VCaP (cell line): Measurements from ENCODE around the gene BANF2.

ENCODE experiments used
- H3K27ac ChIP-seq: fragments of 450-650 bp; 2 replicates; pipeline ENCODE4 v1.5.1; 2017
- CTCF ChIP-seq: fragments of 450-650 bp; conservative IDR thresholded peaks from 2 replicates; pipeline ENCODE4 v1.5.1; 2017; ENCODE audit warnings: mild to moderate bottlenecking, moderate library complexity

BANF2 gene

DNA sequence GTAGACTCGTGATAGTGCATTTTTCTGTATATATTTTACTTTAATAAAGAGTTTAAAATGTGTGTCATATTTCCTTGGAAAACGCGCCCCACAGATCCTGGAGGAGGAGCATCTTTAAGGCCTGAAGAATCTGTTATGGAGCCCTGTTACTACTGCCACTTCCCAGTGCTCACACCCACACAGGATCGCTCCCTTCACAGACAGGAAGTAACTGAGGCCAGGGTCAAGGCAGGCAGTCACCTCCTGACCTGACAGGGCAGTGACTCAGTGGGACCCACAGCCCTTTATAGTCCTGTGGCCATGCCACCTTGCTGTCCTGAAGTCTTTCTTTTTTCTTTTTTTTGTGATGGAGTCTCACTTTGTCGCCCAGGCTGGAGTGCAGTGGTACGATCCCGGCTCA is 26.7 kb upstream of the BANF2 start:
- TF ChIP-seq CTCF = no peak
- H3K27ac ChIP-seq = no peak overlapping the region

DNA sequence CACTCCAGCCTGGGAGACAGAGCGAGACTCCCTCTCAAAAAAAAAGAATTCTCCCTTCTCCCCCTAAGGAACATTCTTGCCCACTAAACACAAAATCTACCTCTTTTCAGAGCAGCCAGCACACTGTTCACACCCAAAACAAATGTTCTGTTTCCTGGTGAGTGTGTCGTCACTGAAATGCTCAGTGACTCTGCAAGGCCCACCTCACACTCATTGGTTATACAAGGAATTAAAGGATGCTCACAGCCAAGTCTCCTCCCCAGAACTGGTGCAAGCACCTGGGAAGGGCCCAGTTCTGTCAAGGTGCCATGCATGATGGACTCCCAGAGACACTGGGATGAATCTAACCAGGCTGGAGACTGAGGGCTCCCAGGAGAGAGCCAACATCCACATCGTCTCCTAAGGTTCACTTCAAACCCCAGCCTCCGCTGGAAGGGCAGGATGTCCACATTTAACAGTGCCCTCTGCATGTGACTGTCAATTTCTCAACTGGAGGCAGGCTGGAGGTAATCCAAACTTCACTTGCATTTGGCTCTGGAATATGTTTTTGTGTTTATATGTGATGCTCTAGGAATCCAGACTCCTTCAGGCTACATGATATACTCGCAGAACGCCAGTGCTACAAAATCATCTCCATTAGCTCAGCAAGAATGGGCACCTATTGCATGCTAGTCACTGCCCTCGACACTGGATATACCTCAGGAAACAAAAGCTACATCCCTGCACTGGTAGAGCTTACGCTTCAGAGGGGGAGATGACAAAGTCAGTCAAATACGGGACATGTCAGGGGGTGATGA is 24.8 kb upstream of the BANF2 start:
- no peak overlapping the region for H3K27ac ChIP-seq
- no peak for TF ChIP-seq CTCF

GRCh38 chr20:17675519-17676377 is 24.0 kb upstream of the BANF2 start:
- no peak overlapping the region for H3K27ac ChIP-seq
- TF ChIP-seq CTCF = no peak

DNA sequence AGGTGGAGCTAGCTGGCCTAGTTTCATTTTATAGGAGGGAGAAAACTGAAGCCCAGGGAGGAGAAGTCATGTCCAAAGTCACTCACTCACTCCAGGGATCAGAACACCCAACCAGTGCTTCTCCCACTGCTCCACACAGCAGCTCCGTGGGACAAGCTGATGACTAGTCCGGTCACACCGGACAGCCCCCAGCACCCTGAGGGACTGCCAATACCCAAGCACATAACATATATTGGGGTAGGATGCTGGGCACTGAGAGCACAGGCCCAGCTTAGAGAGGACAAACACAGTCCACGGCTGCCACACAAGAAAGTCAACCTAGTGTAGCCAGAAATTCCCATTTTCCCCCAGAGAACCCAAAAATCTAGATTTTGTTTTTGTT is 23.4 kb upstream of the BANF2 start:
- H3K27ac ChIP-seq = no peak overlapping the region
- no peak for TF ChIP-seq CTCF

GRCh38 chr20:17676942-17677341 is 22.8 kb upstream of the BANF2 start:
- TF ChIP-seq CTCF = no peak
- H3K27ac ChIP-seq = no peak overlapping the region

DNA sequence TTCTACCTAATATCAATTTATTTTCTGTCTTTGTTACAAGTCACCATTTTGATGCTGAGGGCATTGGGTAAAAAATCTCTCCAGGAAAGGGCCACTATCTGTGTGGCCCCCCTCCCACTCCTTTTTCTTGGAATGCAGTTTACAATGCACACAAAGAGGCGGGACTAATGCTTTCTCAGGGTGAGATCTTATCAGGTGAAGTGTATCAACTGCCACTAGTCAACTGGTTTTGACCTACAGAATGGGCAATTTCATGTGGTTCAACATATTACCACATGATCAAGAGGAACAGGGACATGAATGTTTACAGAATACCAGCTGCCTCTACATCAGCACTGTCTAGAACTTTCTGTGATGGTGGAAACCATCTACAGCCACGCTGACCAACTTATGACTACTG is 21.5 kb upstream of the BANF2 start:
- H3K27ac ChIP-seq = no peak overlapping the region
- no peak for TF ChIP-seq CTCF

GRCh38 chr20:17678886-17679285 is 20.9 kb upstream of the BANF2 start:
- no peak for TF ChIP-seq CTCF
- H3K27ac ChIP-seq = no peak overlapping the region
